ENCODE data around the gene RBMS1. TPM values are rescaled to one million over a fixed set of nuclear protein-coding genes. Genes with fewer than 3 reads are reported as not detected.

RBMS1 gene, protein sequence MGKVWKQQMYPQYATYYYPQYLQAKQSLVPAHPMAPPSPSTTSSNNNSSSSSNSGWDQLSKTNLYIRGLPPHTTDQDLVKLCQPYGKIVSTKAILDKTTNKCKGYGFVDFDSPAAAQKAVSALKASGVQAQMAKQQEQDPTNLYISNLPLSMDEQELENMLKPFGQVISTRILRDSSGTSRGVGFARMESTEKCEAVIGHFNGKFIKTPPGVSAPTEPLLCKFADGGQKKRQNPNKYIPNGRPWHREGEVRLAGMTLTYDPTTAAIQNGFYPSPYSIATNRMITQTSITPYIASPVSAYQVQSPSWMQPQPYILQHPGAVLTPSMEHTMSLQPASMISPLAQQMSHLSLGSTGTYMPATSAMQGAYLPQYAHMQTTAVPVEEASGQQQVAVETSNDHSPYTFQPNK
- polyA plus RNA-seq = 70.9 to 92.1 TPM (median 89.1 TPM) in 3 replicates
- 60.1 TPM for polyA plus RNA-seq (2011; ENCODE audit: low read depth)
- polyA plus RNA-seq (2011; cell fraction: cytosol; rRNA removed) = 54.0 and 93.4 TPM in 2 replicates
- 106 and 135 TPM in 2 replicates for polyA plus RNA-seq (2011; cell fraction: nucleus; rRNA removed)
- polyA plus RNA-seq (2012; ENCODE audit: low replicate concordance) = 43.3 and 53.3 TPM in 2 replicates
- 41.3 to 155 TPM (median 84.3 TPM) in 3 replicates for polyA minus RNA-seq
- polyA minus RNA-seq (2011; cell fraction: cytosol; rRNA and poly(A)+ RNA removed) = 41.4 TPM
- polyA minus RNA-seq (2011; cell fraction: nucleus; rRNA and poly(A)+ RNA removed) = 83.4 and 167 TPM in 2 replicates

DNA sequence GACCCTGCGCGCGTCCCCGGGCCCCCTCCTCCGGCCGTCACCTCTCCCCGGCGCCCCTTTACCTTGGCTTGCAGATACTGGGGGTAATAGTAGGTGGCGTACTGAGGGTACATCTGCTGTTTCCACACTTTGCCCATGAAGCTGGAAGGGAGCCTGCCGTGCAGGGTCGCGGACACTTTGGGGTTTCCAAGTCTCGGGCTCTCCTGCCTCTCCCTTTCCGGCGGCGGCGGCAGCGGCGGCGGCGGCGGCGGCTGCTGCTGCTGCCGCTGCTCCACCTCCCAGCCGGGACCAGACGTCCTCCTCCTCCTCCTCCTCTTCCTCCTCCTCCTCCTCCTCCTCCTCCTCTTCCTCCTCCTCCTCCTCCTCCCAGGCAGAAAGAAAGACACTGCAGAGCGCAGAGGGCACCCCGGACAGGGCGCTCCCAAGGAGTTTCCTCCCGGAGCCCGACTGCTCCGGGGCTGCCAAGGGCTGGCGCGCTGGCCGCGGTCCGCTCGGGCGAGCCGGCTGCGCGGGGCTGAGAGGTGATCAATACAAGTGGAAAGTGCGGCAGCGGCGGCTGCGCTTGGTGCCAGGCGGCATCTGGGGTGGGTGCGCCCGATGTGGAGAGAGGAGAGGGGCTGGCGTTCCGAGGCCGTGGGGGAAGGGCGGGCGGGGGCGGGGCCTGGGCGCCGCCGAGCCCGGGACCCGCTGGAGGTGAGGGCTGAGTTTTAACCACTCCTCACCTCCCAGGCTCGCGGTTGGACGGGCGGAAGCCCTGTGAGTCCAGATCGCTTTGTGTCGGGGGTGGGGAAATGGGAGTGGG lies at the start of gene RBMS1:
Gene RBMS1, minus strand, starts transcription at position 581 of the 802 bp plus-strand sequence. Its CDS starts 444 bp downstream, at position 137.
- Histone ChIP-seq H3K9me3 (ENCODE audit: control insufficient read depth, low read depth, low read length) (no peaks in the 10 kb centered on the region), H3K9me1 (ENCODE audit: control insufficient read depth, extremely low read depth, insufficient read depth, low read length) (no peaks in the 10 kb centered on the region), H3K4me2 (ENCODE audit: control insufficient read depth, extremely low read depth, insufficient read depth, low read depth, low read length) (peak within 1 kb of the TSS; percentile 99), H3K4me1 (ENCODE audit: control insufficient read depth, extremely low read depth, insufficient read depth, low read length) (peaks cover 22% of the 10 kb centered on the region), H2AFZ (ENCODE audit: control insufficient read depth, low read length) (peak within 1 kb of the TSS; percentile 72), H3K27ac (ENCODE audit: control insufficient read depth, insufficient read depth, low read length) (peak within 1 kb of the TSS; percentile 93), H3K4me3 (ENCODE audit: control insufficient read depth in 2 of 3, extremely low read depth in 1 of 3, insufficient read depth in 2 of 3, low read depth in 1 of 3, low read length in 3 of 3) (peak within 1 kb of the TSS; percentile 91 to 99 (median 93)), H3K27me3 (ENCODE audit: control insufficient read depth, extremely low read depth, insufficient read depth, low read length) (no peaks in the 10 kb centered on the region), H3K79me2 (ENCODE audit: control insufficient read depth, insufficient read depth, low read length) (peaks cover 45% of the 10 kb centered on the region), H3K9ac (ENCODE audit: control insufficient read depth, extremely low read depth, insufficient read depth, low read length) (peak within 1 kb of the TSS; percentile 92), H4K20me1 (ENCODE audit: control insufficient read depth, extremely low read depth, insufficient read depth, low read length) (no peaks in the 10 kb centered on the region), H3K36me3 (ENCODE audit: control insufficient read depth in 2 of 2, extremely low read depth in 1 of 2, insufficient read depth in 2 of 2, low read length in 2 of 2) (no peaks in the 10 kb centered on the region)
- dilution Hi-C loops (cut with MboI; ENCODE audit: extremely low pct_ligation_motif_present, low sequenced_read_pairs) = no loop called here
- DNase-seq (ENCODE audit: low read depth, low spot score) (no peak), FAIRE-seq (no peak)
- TF ChIP-seq, protein P1, sequence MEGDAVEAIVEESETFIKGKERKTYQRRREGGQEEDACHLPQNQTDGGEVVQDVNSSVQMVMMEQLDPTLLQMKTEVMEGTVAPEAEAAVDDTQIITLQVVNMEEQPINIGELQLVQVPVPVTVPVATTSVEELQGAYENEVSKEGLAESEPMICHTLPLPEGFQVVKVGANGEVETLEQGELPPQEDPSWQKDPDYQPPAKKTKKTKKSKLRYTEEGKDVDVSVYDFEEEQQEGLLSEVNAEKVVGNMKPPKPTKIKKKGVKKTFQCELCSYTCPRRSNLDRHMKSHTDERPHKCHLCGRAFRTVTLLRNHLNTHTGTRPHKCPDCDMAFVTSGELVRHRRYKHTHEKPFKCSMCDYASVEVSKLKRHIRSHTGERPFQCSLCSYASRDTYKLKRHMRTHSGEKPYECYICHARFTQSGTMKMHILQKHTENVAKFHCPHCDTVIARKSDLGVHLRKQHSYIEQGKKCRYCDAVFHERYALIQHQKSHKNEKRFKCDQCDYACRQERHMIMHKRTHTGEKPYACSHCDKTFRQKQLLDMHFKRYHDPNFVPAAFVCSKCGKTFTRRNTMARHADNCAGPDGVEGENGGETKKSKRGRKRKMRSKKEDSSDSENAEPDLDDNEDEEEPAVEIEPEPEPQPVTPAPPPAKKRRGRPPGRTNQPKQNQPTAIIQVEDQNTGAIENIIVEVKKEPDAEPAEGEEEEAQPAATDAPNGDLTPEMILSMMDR (optimal IDR thresholded peaks at IDR 0.05 in 1 of 3, IDR thresholded peaks at IDR 0.05 in 1 of 3, conservative IDR thresholded peaks at IDR 0.05 in 1 of 3; ENCODE audit: extremely low read depth in 1 of 3, insufficient read depth in 2 of 3, low read length in 3 of 3) = no peak
- no peak for TF ChIP-seq EZH2 (IDR thresholded peaks at IDR 0.05; ENCODE audit: low read length)

DNA sequence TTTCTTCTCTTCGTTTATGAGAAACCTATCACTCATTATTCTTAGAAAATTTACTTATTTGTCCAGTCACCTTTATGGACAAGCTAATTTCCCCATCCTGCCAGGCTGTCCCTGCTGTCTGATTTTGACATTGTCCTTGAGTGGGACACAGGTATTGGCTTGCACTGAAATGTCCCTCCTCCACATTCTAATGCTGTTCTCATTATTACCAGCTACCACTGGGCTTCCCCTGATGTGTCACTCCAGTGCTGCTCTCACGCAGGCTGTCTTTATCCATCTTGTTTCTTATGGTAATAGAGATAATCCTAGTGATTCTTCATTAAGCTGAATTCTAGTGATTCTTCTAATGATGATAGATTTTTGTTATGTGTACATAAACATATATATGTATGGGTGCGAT lies 48.1 kb upstream of the RBMS1 start:
- Histone ChIP-seq H3K9me3 (ENCODE audit: control insufficient read depth, low read depth, low read length) (no peaks in the 10 kb centered on the region), H3K27me3 (ENCODE audit: control insufficient read depth, extremely low read depth, insufficient read depth, low read length) (no peaks in the 10 kb centered on the region), H3K9me1 (ENCODE audit: control insufficient read depth, extremely low read depth, insufficient read depth, low read length) (no peaks in the 10 kb centered on the region), H3K4me2 (ENCODE audit: control insufficient read depth, extremely low read depth, insufficient read depth, low read depth, low read length) (no peak overlapping the region), H3K9ac (ENCODE audit: control insufficient read depth, extremely low read depth, insufficient read depth, low read length) (no peak overlapping the region), H2AFZ (ENCODE audit: control insufficient read depth, low read length) (no peak overlapping the region), H3K4me3 (ENCODE audit: control insufficient read depth in 2 of 3, extremely low read depth in 1 of 3, insufficient read depth in 2 of 3, low read depth in 1 of 3, low read length in 3 of 3) (no peak overlapping the region), H4K20me1 (ENCODE audit: control insufficient read depth, extremely low read depth, insufficient read depth, low read length) (no peaks in the 10 kb centered on the region), H3K4me1 (ENCODE audit: control insufficient read depth, extremely low read depth, insufficient read depth, low read length) (no peaks in the 10 kb centered on the region), H3K27ac (ENCODE audit: control insufficient read depth, insufficient read depth, low read length) (no peak overlapping the region), H3K36me3 (ENCODE audit: control insufficient read depth in 2 of 2, extremely low read depth in 1 of 2, insufficient read depth in 2 of 2, low read length in 2 of 2) (no peaks in the 10 kb centered on the region), H3K79me2 (ENCODE audit: control insufficient read depth, insufficient read depth, low read length) (no peaks in the 10 kb centered on the region)
- dilution Hi-C loops (cut with MboI; ENCODE audit: extremely low pct_ligation_motif_present, low sequenced_read_pairs) = no loop called here
- DNase-seq (ENCODE audit: low read depth, low spot score) (no peak), FAIRE-seq (no peak)
- TF ChIP-seq, protein P1 (optimal IDR thresholded peaks at IDR 0.05 in 1 of 3, IDR thresholded peaks at IDR 0.05 in 1 of 3, conservative IDR thresholded peaks at IDR 0.05 in 1 of 3; ENCODE audit: extremely low read depth in 1 of 3, insufficient read depth in 2 of 3, low read length in 3 of 3) = no peak
- no peak for TF ChIP-seq EZH2 (IDR thresholded peaks at IDR 0.05; ENCODE audit: low read length)

Measured in keratinocyte (primary cell).